ENCODE results near the gene GSK3B. TPM values are rescaled to one million over a fixed set of nuclear protein-coding genes. Genes with fewer than 3 reads are reported as not detected.
A peak's percentile ranks its signal among the peaks of the same experiment; 100 is the strongest.

The GSK3B gene
- total RNA-seq, 4 donors from 2014 or later, result 34.6 to 65.2 (median 42.6) TPM

GRCh38 chr3:120047686-120048085, 46.6 kb downstream of the GSK3B start:
- Histone ChIP-seq H3K4me3 (no peak overlapping the region), H3K9me3 (peaks cover 0 to 11% (median 0%) of the 10 kb centered on the region in 4 donors), H3K36me3 (no peaks in the 10 kb centered on the region), H3K4me1 (peaks cover 0 to 9% (median 0%) of the 10 kb centered on the region in 4 donors), H3K27ac (no peak overlapping the region), H3K27me3 (no peaks in the 10 kb centered on the region)
- TF ChIP-seq CTCF (IDR thresholded peaks at IDR 0.05) (no peak), POLR2A (IDR thresholded peaks at IDR 0.05) (no peak)
- no peak for DNase-seq

GRCh38 chr3:120040813-120041377, 53.4 kb downstream of the GSK3B start:
- Histone ChIP-seq H3K36me3 (peaks cover 0 to 7% (median 0%) of the 10 kb centered on the region in 3 donors), H3K4me3 (no peak overlapping the region), H3K27me3 (no peaks in the 10 kb centered on the region), H3K4me1 (no peaks in the 10 kb centered on the region), H3K27ac (no peak overlapping the region), H3K9me3 (peaks cover 0 to 30% (median 10%) of the 10 kb centered on the region in 4 donors)
- TF ChIP-seq CTCF (IDR thresholded peaks at IDR 0.05), result no peak
- no peak for TF ChIP-seq POLR2A (IDR thresholded peaks at IDR 0.05)
- no peak for DNase-seq

DNA sequence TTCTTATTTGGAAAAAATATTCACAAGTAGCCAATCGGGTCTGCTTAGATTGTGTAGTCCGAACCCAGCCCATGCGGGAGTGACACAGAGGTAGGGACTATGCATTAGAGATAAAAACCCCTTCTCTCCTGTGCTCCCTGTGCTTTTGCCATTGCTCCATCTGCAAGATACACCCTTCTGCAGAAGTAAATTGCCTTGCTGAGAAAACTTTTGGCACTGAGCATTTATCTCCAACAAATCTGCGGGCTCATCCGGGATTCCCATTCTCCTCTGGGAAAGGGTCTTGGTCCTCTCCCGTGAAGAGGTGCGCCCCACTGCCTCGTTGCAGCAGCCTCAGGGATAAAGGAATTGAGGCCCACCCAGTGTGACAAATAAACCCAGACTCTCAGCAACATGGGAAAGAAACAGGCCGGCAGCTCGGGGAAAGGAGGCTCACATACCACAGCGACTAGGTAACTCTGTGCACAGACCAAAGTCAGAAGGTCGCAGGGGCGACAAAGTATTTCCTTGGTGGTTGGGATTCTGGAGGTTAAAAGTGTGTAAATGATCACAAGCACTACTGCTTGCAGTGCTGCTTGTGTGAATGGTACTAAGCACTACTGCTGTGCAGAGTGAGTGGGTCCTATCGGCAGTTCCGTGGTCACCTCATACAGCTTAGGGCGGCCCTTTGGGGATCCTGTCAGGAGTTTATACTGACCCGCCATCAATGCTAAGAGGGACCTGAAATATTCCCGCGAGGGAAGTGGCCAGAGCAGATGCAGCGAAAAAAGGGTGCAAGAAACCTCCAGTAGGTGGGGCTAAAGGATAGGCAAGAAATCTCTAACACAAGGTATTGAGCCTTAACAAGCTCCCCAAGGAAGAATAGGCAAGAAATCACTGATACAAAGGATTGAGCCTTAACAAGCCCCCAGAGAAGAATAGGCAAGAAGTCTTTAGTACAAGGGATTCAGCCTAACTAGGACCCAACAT, 54.3 kb downstream of the GSK3B start:
- no peaks in the 10 kb centered on the region for H3K27me3 ChIP-seq
- TF ChIP-seq POLR2A (IDR thresholded peaks at IDR 0.05) (no peak), CTCF (IDR thresholded peaks at IDR 0.05) (peak in 2 of 6 experiments; percentile 9 to 20)

GRCh38 chr3:120033596-120033995, 60.7 kb downstream of the GSK3B start:
- Histone ChIP-seq H3K9me3 (peaks cover 0 to 4% (median 0%) of the 10 kb centered on the region in 4 donors), H3K36me3 (no peaks in the 10 kb centered on the region), H3K4me1 (no peaks in the 10 kb centered on the region), H3K27me3 (no peaks in the 10 kb centered on the region), H3K27ac (no peak overlapping the region), H3K4me3 (no peak overlapping the region)
- TF ChIP-seq CTCF (IDR thresholded peaks at IDR 0.05) (no peak), POLR2A (IDR thresholded peaks at IDR 0.05) (no peak)
- DNase-seq, result no peak

More for the DNA sequence above, 54.3 kb downstream of the GSK3B start:
- DNase-seq, result no peak
- no peaks in the 10 kb centered on the region for H3K4me1 ChIP-seq
- H3K4me3 ChIP-seq, result no peak overlapping the region
- peaks cover 0 to 23% (median 10%) of the 10 kb centered on the region in 4 donors for H3K9me3 ChIP-seq
- no peak overlapping the region for H3K27ac ChIP-seq
- H3K36me3 ChIP-seq, result peaks cover 0 to 7% (median 0%) of the 10 kb centered on the region in 3 donors

- no peaks in the 10 kb centered on the region for H3K27me3 ChIP-seq
- no peaks in the 10 kb centered on the region for H3K36me3 ChIP-seq
- peaks cover 0 to 4% (median 0%) of the 10 kb centered on the region in 4 donors for H3K9me3 ChIP-seq
- no peaks in the 10 kb centered on the region for H3K4me1 ChIP-seq
- no peak overlapping the region for H3K27ac ChIP-seq
- TF ChIP-seq POLR2A (IDR thresholded peaks at IDR 0.05) (no peak), CTCF (IDR thresholded peaks at IDR 0.05) (no peak)
- no peak for DNase-seq
- no peak overlapping the region for H3K4me3 ChIP-seq
Observed at GRCh38 chr3:120031561-120031960, 62.7 kb downstream of the GSK3B start.
